Keratinocyte (primary cell): ENCODE results near the gene BNC1. TPM values are rescaled to one million over a fixed set of nuclear protein-coding genes. Genes with fewer than 3 reads are reported as not detected.
A peak's percentile ranks its signal among the peaks of the same experiment; 100 is the strongest.

Experiments used
- DNase-seq: peaks from one replicate; pipeline ENCODE4 v3.0.0-alpha.2; 2011; ENCODE audit warnings: low read depth, missing footprints, low spot score
- FAIRE-seq: peaks from 2 replicates; lab custom pipeline; 2011; peaks lifted over from hg19 to GRCh38; lab: Jason Lieb, UNC
- H2AFZ ChIP-seq: 2 replicates; pipeline ENCODE4 v1.6.0; 2012; ENCODE audit warnings: low read length, control low read depth, inconsistent platforms; ENCODE audit not compliant: control insufficient read depth
- H3K27ac ChIP-seq: 2 replicates; pipeline ENCODE4 v1.5.1; 2011; ENCODE audit warnings: low read length; ENCODE audit not compliant: control insufficient read depth, insufficient read depth
- H3K27me3 ChIP-seq: 3 replicates; pipeline ENCODE4 v1.6.0; 2011; ENCODE audit warnings: low read length; ENCODE audit not compliant: control insufficient read depth, insufficient read depth; ENCODE audit errors: extremely low read depth
- H3K36me3 ChIP-seq, 2 experiments: 2 replicates in 1 of 2; 3 replicates in 1 of 2; pipeline ENCODE4 v1.5.1; 2011; ENCODE audit warnings: low read length in 2 of 2, mild to moderate bottlenecking in 1 of 2; ENCODE audit not compliant: control insufficient read depth in 2 of 2, insufficient read depth in 2 of 2; ENCODE audit errors: extremely low read depth in 1 of 2
- H3K4me1 ChIP-seq: 3 replicates; pipeline ENCODE4 v1.5.1; 2011; ENCODE audit warnings: low read length; ENCODE audit not compliant: control insufficient read depth, insufficient read depth; ENCODE audit errors: extremely low read depth
- H3K4me2 ChIP-seq: 3 replicates; pipeline ENCODE4 v1.6.0; 2011; ENCODE audit warnings: low read depth, low read length; ENCODE audit not compliant: control insufficient read depth, insufficient read depth; ENCODE audit errors: extremely low read depth
- H3K4me3 ChIP-seq, 3 experiments: fragments of 200-600 bp in 1 of 3; sonication (generic) in 1 of 3; 2 replicates in 2 of 3; 3 replicates in 1 of 3; pipeline ENCODE4 v1.5.1; 2011 to 2016; ENCODE audit warnings: low read length in 3 of 3, mild to moderate bottlenecking in 3 of 3, control low read depth in 2 of 3, inconsistent platforms in 1 of 3, low read depth in 1 of 3, mixed read lengths in 1 of 3, mixed run types in 1 of 3, moderate library complexity in 1 of 3; ENCODE audit not compliant: control insufficient read depth in 2 of 3, insufficient read depth in 2 of 3; ENCODE audit errors: extremely low read depth in 1 of 3
- H3K79me2 ChIP-seq: 2 replicates; pipeline ENCODE4 v1.6.0; 2012; ENCODE audit warnings: low read length; ENCODE audit not compliant: control insufficient read depth, insufficient read depth
- H3K9ac ChIP-seq: 3 replicates; pipeline ENCODE4 v1.6.0; 2011; ENCODE audit warnings: low read length; ENCODE audit not compliant: control insufficient read depth, insufficient read depth; ENCODE audit errors: extremely low read depth
- H3K9me1 ChIP-seq: 3 replicates; pipeline ENCODE4 v1.6.0; 2011; ENCODE audit warnings: low read length; ENCODE audit not compliant: control insufficient read depth, insufficient read depth; ENCODE audit errors: extremely low read depth
- H3K9me3 ChIP-seq: 2 replicates; pipeline ENCODE4 v1.5.1; 2012; ENCODE audit warnings: low read depth, low read length; ENCODE audit not compliant: control insufficient read depth
- H4K20me1 ChIP-seq: 3 replicates; pipeline ENCODE4 v1.6.0; 2011; ENCODE audit warnings: low read length; ENCODE audit not compliant: control insufficient read depth, insufficient read depth; ENCODE audit errors: extremely low read depth
- CTCF ChIP-seq, 3 experiments: IDR thresholded peaks in 1 of 3; conservative IDR thresholded peaks in 1 of 3; optimal IDR thresholded peaks in 1 of 3; 2 replicates in 2 of 3; 3 replicates in 1 of 3; pipeline versions ENCODE3 to v1.5.1; 2011; ENCODE audit warnings: low read length in 3 of 3, mild to moderate bottlenecking in 3 of 3, moderate library complexity in 2 of 3, control low read depth in 1 of 3, inconsistent platforms in 1 of 3; ENCODE audit not compliant: insufficient read depth in 2 of 3; ENCODE audit errors: extremely low read depth in 1 of 3
- EZH2 ChIP-seq: IDR thresholded peaks from one replicate; pipeline ENCODE4 v1.6.1; 2012; ENCODE audit warnings: inconsistent platforms, mild to moderate bottlenecking, low read length, moderate library complexity
- dilution Hi-C: fragments of 300-500 bp; cut with MboI; formaldehyde crosslinking; loops from one replicate; pipeline ENCODE4 v1.7.0; 2020; ENCODE audit warnings: low sequenced_read_pairs; ENCODE audit not compliant: extremely low pct_ligation_motif_present
- polyA plus RNA-seq, 5 experiments: library from polyadenylated mRNA; depleted of rRNA in 3 of 5; stranded (reverse) in 3 of 5; stranded (forward) in 1 of 5; unstranded in 1 of 5; fragments of >200 nt; gene quantifications; 1 replicate in 1 of 5; 2 replicates in 3 of 5; 3 replicates in 1 of 5; pipeline versions ENCODE4 v1.2.1 to v1.2.3, GENCODE V29; 2011 to 2012; ENCODE audit warnings: missing spikeins in 2 of 5, low read depth in 1 of 5, low replicate concordance in 1 of 5

The BNC1 gene
- polyA plus RNA-seq, 1 donor (not counting 4 experiments of a cell fraction or from before 2014, with no cell fraction given), result 137 TPM

GRCh38 chr15:83295417-83295816 lies 11.0 kb upstream of the BNC1 start:
- no peak overlapping the region for H2AFZ ChIP-seq
- no peak overlapping the region for H3K4me3 ChIP-seq
- H3K9me1 ChIP-seq, result no peaks in the 10 kb centered on the region
- H3K27ac ChIP-seq, result no peak overlapping the region
- FAIRE-seq (no peak), DNase-seq (no peak)
- no peaks in the 10 kb centered on the region for H3K9me3 ChIP-seq
- no peaks in the 10 kb centered on the region for H4K20me1 ChIP-seq
- H3K79me2 ChIP-seq, result no peaks in the 10 kb centered on the region
- no peak for TF ChIP-seq EZH2
- dilution Hi-C loops, result no loop called here
- no peak overlapping the region for H3K4me2 ChIP-seq
- H3K4me1 ChIP-seq, result peaks cover 21% of the 10 kb centered on the region
- H3K27me3 ChIP-seq, result no peaks in the 10 kb centered on the region
- H3K36me3 ChIP-seq, result no peaks in the 10 kb centered on the region
- no peak overlapping the region for H3K9ac ChIP-seq

- FAIRE-seq (peak; percentile 69), DNase-seq (no peak)
- H4K20me1 ChIP-seq, result no peaks in the 10 kb centered on the region
- H3K9me3 ChIP-seq, result no peaks in the 10 kb centered on the region
- H3K9ac ChIP-seq, result no peak overlapping the region
- no peaks in the 10 kb centered on the region for H3K27me3 ChIP-seq
- no peak overlapping the region for H3K4me3 ChIP-seq
- peaks cover 37% of the 10 kb centered on the region for H3K4me1 ChIP-seq
- dilution Hi-C loops, result no loop called here
- TF ChIP-seq CTCF (optimal IDR thresholded peaks at IDR 0.05 in 1 of 3, IDR thresholded peaks at IDR 0.05 in 1 of 3, conservative IDR thresholded peaks at IDR 0.05 in 1 of 3; ENCODE audit: extremely low read depth in 1 of 3, insufficient read depth in 2 of 3, low read length in 3 of 3), result no peak
- TF ChIP-seq EZH2, result no peak
- peak overlapping the region; percentile 66 for H3K27ac ChIP-seq
- no peaks in the 10 kb centered on the region for H3K36me3 ChIP-seq
- H3K4me2 ChIP-seq, result no peak overlapping the region
- no peak overlapping the region for H2AFZ ChIP-seq
- H3K79me2 ChIP-seq, result no peaks in the 10 kb centered on the region
- H3K9me1 ChIP-seq, result no peaks in the 10 kb centered on the region
Observed at GRCh38 chr15:83293201-83293600, 8.7 kb upstream of the BNC1 start.

GRCh38 chr15:83292317-83292716 lies 7.9 kb upstream of the BNC1 start:
- Histone ChIP-seq H3K9me3 (no peaks in the 10 kb centered on the region), H2AFZ (peak overlapping the region; percentile 64), H4K20me1 (no peaks in the 10 kb centered on the region), H3K79me2 (no peaks in the 10 kb centered on the region), H3K4me1 (peaks cover 46% of the 10 kb centered on the region), H3K27ac (peak overlapping the region; percentile 66), H3K27me3 (no peaks in the 10 kb centered on the region), H3K9me1 (no peaks in the 10 kb centered on the region), H3K9ac (peak overlapping the region; percentile 57), H3K36me3 (no peaks in the 10 kb centered on the region), H3K4me3 (peak overlapping the region in 1 of 3 experiments; percentile 22), H3K4me2 (peak overlapping the region; percentile 77)
- no peak for TF ChIP-seq EZH2
- no peak for TF ChIP-seq CTCF (optimal IDR thresholded peaks at IDR 0.05 in 1 of 3, IDR thresholded peaks at IDR 0.05 in 1 of 3, conservative IDR thresholded peaks at IDR 0.05 in 1 of 3; ENCODE audit: extremely low read depth in 1 of 3, insufficient read depth in 2 of 3, low read length in 3 of 3)
- dilution Hi-C loops, result no loop called here
- FAIRE-seq (peak; percentile 95), DNase-seq (no peak)
